ENCODE results near the gene RALA.

DNA sequence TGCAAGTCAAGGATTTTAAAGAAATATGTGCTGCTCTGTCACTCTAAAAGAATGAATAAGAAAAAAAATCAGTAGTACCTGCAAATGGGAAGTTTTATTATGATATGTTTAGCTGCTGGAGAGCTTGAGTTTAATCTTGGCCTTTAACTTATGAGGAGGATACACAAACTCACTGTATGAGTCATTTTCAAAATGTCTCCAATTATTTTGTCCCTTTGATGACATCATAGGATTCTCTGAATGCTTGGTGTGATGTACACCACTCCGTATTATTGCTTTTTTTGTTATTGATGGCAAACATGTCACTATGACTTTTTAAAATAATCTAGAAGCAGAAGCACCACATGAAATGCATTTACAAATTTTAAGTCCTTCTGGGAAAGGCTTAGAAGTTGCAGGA lies 125.8 kb downstream of the RALA start:
- TF ChIP-seq, protein P1, sequence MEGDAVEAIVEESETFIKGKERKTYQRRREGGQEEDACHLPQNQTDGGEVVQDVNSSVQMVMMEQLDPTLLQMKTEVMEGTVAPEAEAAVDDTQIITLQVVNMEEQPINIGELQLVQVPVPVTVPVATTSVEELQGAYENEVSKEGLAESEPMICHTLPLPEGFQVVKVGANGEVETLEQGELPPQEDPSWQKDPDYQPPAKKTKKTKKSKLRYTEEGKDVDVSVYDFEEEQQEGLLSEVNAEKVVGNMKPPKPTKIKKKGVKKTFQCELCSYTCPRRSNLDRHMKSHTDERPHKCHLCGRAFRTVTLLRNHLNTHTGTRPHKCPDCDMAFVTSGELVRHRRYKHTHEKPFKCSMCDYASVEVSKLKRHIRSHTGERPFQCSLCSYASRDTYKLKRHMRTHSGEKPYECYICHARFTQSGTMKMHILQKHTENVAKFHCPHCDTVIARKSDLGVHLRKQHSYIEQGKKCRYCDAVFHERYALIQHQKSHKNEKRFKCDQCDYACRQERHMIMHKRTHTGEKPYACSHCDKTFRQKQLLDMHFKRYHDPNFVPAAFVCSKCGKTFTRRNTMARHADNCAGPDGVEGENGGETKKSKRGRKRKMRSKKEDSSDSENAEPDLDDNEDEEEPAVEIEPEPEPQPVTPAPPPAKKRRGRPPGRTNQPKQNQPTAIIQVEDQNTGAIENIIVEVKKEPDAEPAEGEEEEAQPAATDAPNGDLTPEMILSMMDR (IDR thresholded peaks at IDR 0.05) = no peak
- no peak for TF ChIP-seq POLR2A (IDR thresholded peaks at IDR 0.05)
